HCT116 (cell line): ENCODE results near the gene AIF1. TPM values are rescaled to one million over a fixed set of nuclear protein-coding genes. Genes with fewer than 3 reads are reported as not detected.

ENCODE experiments used
- ATAC-seq: fragments of 200-7000 bp; cut with Tn5 transposase; 2 replicates; pipeline ENCODE4 v1.9.1; 2020; ENCODE audit warnings: mild to moderate bottlenecking, moderate library complexity
- BruUV-seq: library from RNA; stranded (reverse); fragments of 400-500 nt; replicated peaks from 2 replicates; lab custom pipeline; 2021; lab: Mats Ljungman, UMichigan
- CTCF ChIA-PET: fragments of 300-600 bp; sonication (Branson Sonifier 250); formaldehyde crosslinking; loops from one replicate; lab custom pipeline; 2021; ENCODE audit warnings: antibody characterized with exemption; lab: Charles Lee
- POLR2A ChIA-PET: fragments of 300-600, 350-600 bp; sonication (Branson Sonifier 250); formaldehyde crosslinking; loops from one replicate; lab custom pipeline; 2021; ENCODE audit warnings: antibody characterized with exemption; lab: Charles Lee
- RAD21 ChIA-PET, 2 experiments: fragments of 300-600 bp; sonication (Branson Sonifier 250); formaldehyde crosslinking; loops; one replicate each; lab custom pipeline; 2023; ENCODE audit warnings: low total read pairs in 2 of 2; ENCODE audit not compliant: uncharacterized antibody in 2 of 2, unreplicated experiment in 2 of 2, low non-redundant PET in 1 of 2; lab: Charles Lee
- DNase-seq: peaks from one replicate; pipeline ENCODE4 v3.0.0-alpha.2; 2010; ENCODE audit warnings: low read depth, low spot score
- H2AFZ ChIP-seq: fragments of 200-600 bp; shearing (Covaris generic), sonication (generic); 2 replicates; pipeline ENCODE4 v1.6.1; 2017; ENCODE audit warnings: low read depth, mixed run types, mixed read lengths, antibody characterized with exemption, low read length; ENCODE audit not compliant: poor library complexity, severe bottlenecking
- H3K27ac ChIP-seq: 2 replicates; pipeline ENCODE4 v1.5.1; 2012; ENCODE audit warnings: low read depth, low read length
- H3K27me3 ChIP-seq: fragments of 200-600 bp; sonication (generic); 2 replicates; pipeline ENCODE4 v1.6.1; 2016; ENCODE audit warnings: mixed run types, low read length, mixed read lengths; ENCODE audit not compliant: insufficient read depth
- H3K36me3 ChIP-seq, 2 experiments: fragments of 200-500 bp in 1 of 2; fragments of 200-600 bp in 1 of 2; sonication (Bioruptor generic) in 1 of 2; sonication (generic) in 1 of 2; 2 replicates each; pipeline versions ENCODE4 v1.5.1 to v1.6.1; 2014 to 2016; ENCODE audit warnings: low read length in 2 of 2, inconsistent platforms in 1 of 2, mixed read lengths in 1 of 2, mixed run types in 1 of 2; ENCODE audit not compliant: insufficient read depth in 2 of 2, control insufficient read depth in 1 of 2
- H3K4me1 ChIP-seq, 2 experiments: fragments of 200-600 bp in 1 of 2; sonication (generic) in 1 of 2; 2 replicates each; pipeline versions ENCODE4 v1.5.1 to v1.6.1; 2012 to 2017; ENCODE audit warnings: low read length in 2 of 2, inconsistent platforms in 1 of 2, mild to moderate bottlenecking in 1 of 2, mixed read lengths in 1 of 2, mixed run types in 1 of 2, moderate library complexity in 1 of 2; ENCODE audit not compliant: insufficient read depth in 2 of 2, control insufficient read depth in 1 of 2
- H3K4me2 ChIP-seq: fragments of 200-600 bp; sonication (generic); 2 replicates; pipeline ENCODE4 v1.6.1; 2017; ENCODE audit warnings: mixed run types, low read length, mixed read lengths
- H3K4me3 ChIP-seq, 2 experiments: fragments of 200-600 bp in 1 of 2; sonication (generic) in 1 of 2; replicated peaks in 1 of 2; 2 replicates each; pipeline ENCODE4 v1.5.1; 2011 to 2016; ENCODE audit warnings: low read length in 2 of 2, control low read depth in 1 of 2, low read depth in 1 of 2, mild to moderate bottlenecking in 1 of 2, mixed read lengths in 1 of 2, mixed run types in 1 of 2
- H3K79me2 ChIP-seq: fragments of 200-600 bp; sonication (generic); 2 replicates; pipeline ENCODE4 v1.6.1; 2017; ENCODE audit warnings: mild to moderate bottlenecking, mixed run types, low read length, moderate library complexity, mixed read lengths; ENCODE audit not compliant: insufficient read depth
- H3K9ac ChIP-seq: fragments of 200-600 bp; sonication (generic); 2 replicates; pipeline ENCODE4 v1.6.1; 2016; ENCODE audit warnings: low read length, mixed read lengths
- H3K9me2 ChIP-seq: fragments of 200-600 bp; sonication (generic), shearing (Covaris generic); 2 replicates; pipeline ENCODE4 v1.6.1; 2017; ENCODE audit warnings: mixed run types, mild to moderate bottlenecking, moderate library complexity; ENCODE audit not compliant: insufficient read depth
- H3K9me3 ChIP-seq, 2 experiments: fragments of 200-500 bp in 1 of 2; fragments of 200-600 bp in 1 of 2; sonication (Bioruptor generic) in 1 of 2; sonication (generic) in 1 of 2; 2 replicates each; pipeline ENCODE4 v1.6.1; 2014 to 2017; ENCODE audit warnings: low read length in 2 of 2, mixed read lengths in 2 of 2, inconsistent platforms in 1 of 2, low read depth in 1 of 2, mild to moderate bottlenecking in 1 of 2, mixed run types in 1 of 2, moderate library complexity in 1 of 2; ENCODE audit not compliant: control insufficient read depth in 1 of 2, insufficient read depth in 1 of 2
- H4K20me1 ChIP-seq: fragments of 200-600 bp; sonication (generic), shearing (Covaris generic); 2 replicates; pipeline ENCODE4 v1.6.1; 2017; ENCODE audit warnings: mixed run types, mild to moderate bottlenecking, moderate library complexity; ENCODE audit not compliant: insufficient read depth
- CTCF ChIP-seq, 3 experiments: fragments of 200-600 bp in 1 of 3; sonication (generic) in 1 of 3; IDR thresholded peaks in 2 of 3; conservative IDR thresholded peaks in 1 of 3; 2 replicates each; pipeline ENCODE4 v1.5.1; 2012 to 2017; ENCODE audit warnings: low read depth in 2 of 3, low read length in 2 of 3, antibody characterized with exemption in 1 of 3, borderline replicate concordance in 1 of 3, control low read depth in 1 of 3, mild to moderate bottlenecking in 1 of 3, mixed read lengths in 1 of 3, mixed run types in 1 of 3, moderate library complexity in 1 of 3; ENCODE audit not compliant: insufficient read depth in 1 of 3
- FOSL1 ChIP-seq: IDR thresholded peaks from 2 replicates; pipeline ENCODE4 v1.6.1; 2012; ENCODE audit warnings: low read depth
- JUND ChIP-seq: IDR thresholded peaks from 2 replicates; pipeline ENCODE4 v1.6.1; 2012
- RAD21 ChIP-seq: IDR thresholded peaks from 2 replicates; pipeline ENCODE4 v1.6.1; 2012; ENCODE audit warnings: low read depth, mild to moderate bottlenecking
- REST ChIP-seq: IDR thresholded peaks from 2 replicates; pipeline ENCODE4 v1.6.1; 2012; ENCODE audit warnings: low read depth
- SIN3A ChIP-seq: IDR thresholded peaks from 2 replicates; pipeline ENCODE4 v1.6.1; 2012; ENCODE audit warnings: low read depth
- SRF ChIP-seq: IDR thresholded peaks from 2 replicates; pipeline ENCODE4 v1.6.1; 2012; ENCODE audit warnings: low read depth
- ZFX ChIP-seq: fragments of 450-650 bp; IDR thresholded peaks from 2 replicates; pipeline ENCODE4 v1.6.1; 2017
- intact Hi-C: fragments of 100-400 bp; cut with micrococcal nuclease; formaldehyde crosslinking; loops from 2 replicates; pipeline ENCODE4 v1.10.0; 2022
- total RNA-seq: library from RNA; stranded (reverse); gene quantifications from one replicate; pipeline ENCODE4 v1.2.1, GENCODE V29; 2021; ENCODE audit not compliant: unreplicated experiment
- TF ChIP-seq, protein P1 (sequence below): IDR thresholded peaks from 2 replicates; pipeline ENCODE4 v1.6.1; 2011; ENCODE audit warnings: mild to moderate bottlenecking, low read length, moderate library complexity; ENCODE audit not compliant: insufficient replicate concordance; ENCODE audit errors: extremely low read depth

AIF1 gene
- total RNA-seq, 1 experiment from 2014 or later: not detected

DNA sequence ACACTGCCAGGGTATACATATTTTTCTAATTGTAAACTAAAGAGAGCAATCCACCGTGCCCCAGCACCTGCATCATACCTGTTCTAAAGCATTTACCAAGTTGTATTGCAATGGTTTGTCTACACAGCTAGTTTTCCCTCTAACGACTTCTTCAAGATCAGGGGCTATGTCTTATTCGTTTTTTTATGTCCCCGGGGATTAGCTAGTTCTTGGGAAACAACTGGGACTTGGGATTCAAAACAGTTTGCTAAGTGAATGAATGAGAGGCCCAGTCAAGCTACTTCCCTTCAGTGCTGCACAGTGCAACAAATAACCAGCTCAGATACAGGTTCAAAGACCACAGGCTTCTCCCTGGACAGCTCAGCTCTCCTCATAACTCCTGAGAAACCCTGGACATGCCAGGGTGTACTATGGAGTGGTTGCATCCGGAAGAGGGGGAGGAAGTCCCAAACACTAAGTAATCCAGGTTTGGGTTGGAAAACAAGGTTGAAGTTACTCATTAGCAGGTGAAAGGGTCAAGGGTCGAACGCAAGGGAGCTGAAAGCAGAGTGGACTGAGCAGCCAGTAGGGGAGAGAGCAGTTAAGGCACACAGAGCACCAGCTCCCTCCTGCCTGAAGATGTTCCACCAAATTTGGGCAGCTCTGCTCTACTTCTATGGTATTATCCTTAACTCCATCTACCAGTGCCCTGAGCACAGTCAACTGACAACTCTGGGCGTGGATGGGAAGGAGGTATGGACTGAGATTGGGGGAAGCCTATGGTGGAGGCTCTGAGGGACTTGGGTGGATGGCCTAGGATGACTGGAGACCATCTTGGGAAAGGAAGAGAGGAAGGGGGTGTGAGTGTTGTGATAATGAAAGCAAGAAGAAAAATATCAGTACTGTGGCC, 40.6 kb downstream of the AIF1 start, which contains the start of gene APOM:
APOM (plus strand) TSS at position 546 of the 889 bp plus-strand sequence; CDS start at position 619, 73 bp downstream.
- no TSS peak for BruUV-seq
- no peak for ATAC-seq

More for the DNA sequence above, 40.6 kb downstream of the AIF1 start, which contains the start of gene APOM:
- Histone ChIP-seq H3K4me3 (no peak within 1 kb of the TSS), H3K9me3 (no peaks in the 10 kb centered on the region), H3K9ac (no peak within 1 kb of the TSS), H3K4me1 (peaks cover 12 to 35% of the 10 kb centered on the region in 2 experiments), H4K20me1 (no peaks in the 10 kb centered on the region), H3K9me2 (no peaks in the 10 kb centered on the region), H3K27me3 (no peaks in the 10 kb centered on the region), H3K36me3 (no peaks in the 10 kb centered on the region), H3K27ac (no peak within 1 kb of the TSS), H3K4me2 (no peak within 1 kb of the TSS), H2AFZ (no peak within 1 kb of the TSS), H3K79me2 (peaks cover 46% of the 10 kb centered on the region)
- ChIA-PET CTCF (no interaction called here), POLR2A (interaction anchor here (3.1 kb wide), 1 partner anchor 10 kb away, joined by 16 read pairs; the partner anchor contains the start of genes CSNK2B and GPANK1), RAD21 (no interaction called here)
- no peak for DNase-seq
- intact Hi-C loops: no loop called here
- TF ChIP-seq SRF: no peak
- no peak for TF ChIP-seq FOSL1
- no peak for TF ChIP-seq CTCF (IDR thresholded peaks at IDR 0.05 in 2 of 3, conservative IDR thresholded peaks at IDR 0.05 in 1 of 3; ENCODE audit: borderline replicate concordance in 1 of 3, insufficient read depth in 1 of 3, low read depth in 2 of 3, low read length in 2 of 3)
- TF ChIP-seq, protein P1, sequence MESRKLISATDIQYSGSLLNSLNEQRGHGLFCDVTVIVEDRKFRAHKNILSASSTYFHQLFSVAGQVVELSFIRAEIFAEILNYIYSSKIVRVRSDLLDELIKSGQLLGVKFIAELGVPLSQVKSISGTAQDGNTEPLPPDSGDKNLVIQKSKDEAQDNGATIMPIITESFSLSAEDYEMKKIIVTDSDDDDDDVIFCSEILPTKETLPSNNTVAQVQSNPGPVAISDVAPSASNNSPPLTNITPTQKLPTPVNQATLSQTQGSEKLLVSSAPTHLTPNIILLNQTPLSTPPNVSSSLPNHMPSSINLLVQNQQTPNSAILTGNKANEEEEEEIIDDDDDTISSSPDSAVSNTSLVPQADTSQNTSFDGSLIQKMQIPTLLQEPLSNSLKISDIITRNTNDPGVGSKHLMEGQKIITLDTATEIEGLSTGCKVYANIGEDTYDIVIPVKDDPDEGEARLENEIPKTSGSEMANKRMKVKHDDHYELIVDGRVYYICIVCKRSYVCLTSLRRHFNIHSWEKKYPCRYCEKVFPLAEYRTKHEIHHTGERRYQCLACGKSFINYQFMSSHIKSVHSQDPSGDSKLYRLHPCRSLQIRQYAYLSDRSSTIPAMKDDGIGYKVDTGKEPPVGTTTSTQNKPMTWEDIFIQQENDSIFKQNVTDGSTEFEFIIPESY: no peak
- no peak for TF ChIP-seq ZFX
- TF ChIP-seq REST: no peak
- TF ChIP-seq JUND: no peak
- no peak for TF ChIP-seq SIN3A
- TF ChIP-seq RAD21: no peak
